KMS-11 (cell line): ENCODE data around the gene GNGT1.

Source experiments
- H2AFZ ChIP-seq: fragments of 200-600 bp; sonication (generic); 2 replicates; pipeline ENCODE4 v1.6.1; 2016; ENCODE audit warnings: antibody characterized with exemption, mixed run types, low read depth
- H3K27ac ChIP-seq: fragments of 200-600 bp; sonication (generic); 2 replicates; pipeline ENCODE4 v1.6.1; 2016; ENCODE audit warnings: mild to moderate bottlenecking, mixed run types
- H3K27me3 ChIP-seq: fragments of 200-600 bp; sonication (generic); 2 replicates; pipeline ENCODE4 v1.6.1; 2017; ENCODE audit warnings: mild to moderate bottlenecking, low read depth, mixed run types, moderate library complexity; ENCODE audit not compliant: insufficient read depth
- H3K36me3 ChIP-seq: fragments of 200-600 bp; sonication (generic); 2 replicates; pipeline ENCODE4 v1.6.1; 2017; ENCODE audit warnings: mild to moderate bottlenecking, mixed run types; ENCODE audit not compliant: insufficient read depth
- H3K4me1 ChIP-seq: fragments of 200-600 bp; sonication (generic); 2 replicates; pipeline ENCODE4 v1.6.1; 2016; ENCODE audit warnings: mild to moderate bottlenecking, low read depth, mixed run types; ENCODE audit not compliant: poor library complexity, severe bottlenecking
- H3K4me2 ChIP-seq: fragments of 200-600 bp; sonication (generic); 2 replicates; pipeline ENCODE4 v1.7.0; 2016; ENCODE audit warnings: mild to moderate bottlenecking, mixed run types
- H3K4me3 ChIP-seq: fragments of 200-600 bp; sonication (generic); IDR thresholded peaks from 2 replicates; pipeline ENCODE4 v1.6.1; 2017; ENCODE audit warnings: low read depth, low read length, mixed read lengths; ENCODE audit not compliant: insufficient read depth
- H3K79me2 ChIP-seq: fragments of 200-600 bp; sonication (generic); 2 replicates; pipeline ENCODE4 v1.6.1; 2016; ENCODE audit warnings: low read depth, mixed run types; ENCODE audit not compliant: insufficient read depth
- H3K9ac ChIP-seq: fragments of 200-600 bp; sonication (generic); 2 replicates; pipeline ENCODE4 v1.6.1; 2016; ENCODE audit warnings: mild to moderate bottlenecking, mixed run types
- H4K20me1 ChIP-seq: fragments of 200-600 bp; sonication (generic); 2 replicates; pipeline ENCODE4 v1.6.1; 2016; ENCODE audit warnings: mild to moderate bottlenecking, mixed run types; ENCODE audit not compliant: insufficient read depth
- TF ChIP-seq, protein P1 (sequence below): fragments of 200-600 bp; sonication (generic); conservative IDR thresholded peaks from 2 replicates; pipeline ENCODE4 v1.6.1; 2017; ENCODE audit warnings: low read depth, mild to moderate bottlenecking, antibody characterized with exemption, low read length, moderate library complexity, mixed read lengths

The GNGT1 gene

DNA sequence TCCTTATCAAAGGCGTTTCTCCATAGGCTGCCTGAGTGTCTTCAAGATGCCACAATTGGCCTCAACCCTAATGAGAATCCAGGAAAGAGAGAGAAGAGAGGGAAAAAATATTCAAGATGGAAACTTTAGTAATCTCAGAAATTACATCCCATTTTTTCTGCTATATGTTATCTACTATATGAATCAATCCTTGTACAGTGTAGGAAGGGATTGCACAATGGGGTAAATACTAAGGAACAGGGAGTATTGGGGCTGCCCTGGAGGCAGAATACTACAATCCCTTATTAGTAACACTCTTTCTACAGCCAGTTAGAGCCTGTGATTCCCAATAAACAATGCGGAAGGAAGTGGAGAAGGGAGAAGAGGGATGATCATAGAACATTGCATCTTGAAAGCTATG lies 43.7 kb upstream of the GNGT1 start:
- TF ChIP-seq, protein P1, sequence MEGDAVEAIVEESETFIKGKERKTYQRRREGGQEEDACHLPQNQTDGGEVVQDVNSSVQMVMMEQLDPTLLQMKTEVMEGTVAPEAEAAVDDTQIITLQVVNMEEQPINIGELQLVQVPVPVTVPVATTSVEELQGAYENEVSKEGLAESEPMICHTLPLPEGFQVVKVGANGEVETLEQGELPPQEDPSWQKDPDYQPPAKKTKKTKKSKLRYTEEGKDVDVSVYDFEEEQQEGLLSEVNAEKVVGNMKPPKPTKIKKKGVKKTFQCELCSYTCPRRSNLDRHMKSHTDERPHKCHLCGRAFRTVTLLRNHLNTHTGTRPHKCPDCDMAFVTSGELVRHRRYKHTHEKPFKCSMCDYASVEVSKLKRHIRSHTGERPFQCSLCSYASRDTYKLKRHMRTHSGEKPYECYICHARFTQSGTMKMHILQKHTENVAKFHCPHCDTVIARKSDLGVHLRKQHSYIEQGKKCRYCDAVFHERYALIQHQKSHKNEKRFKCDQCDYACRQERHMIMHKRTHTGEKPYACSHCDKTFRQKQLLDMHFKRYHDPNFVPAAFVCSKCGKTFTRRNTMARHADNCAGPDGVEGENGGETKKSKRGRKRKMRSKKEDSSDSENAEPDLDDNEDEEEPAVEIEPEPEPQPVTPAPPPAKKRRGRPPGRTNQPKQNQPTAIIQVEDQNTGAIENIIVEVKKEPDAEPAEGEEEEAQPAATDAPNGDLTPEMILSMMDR, result no peak
- no peak overlapping the region for H3K4me2 ChIP-seq
- H2AFZ ChIP-seq, result no peak overlapping the region
- no peaks in the 10 kb centered on the region for H3K27me3 ChIP-seq
- H4K20me1 ChIP-seq, result no peaks in the 10 kb centered on the region
- no peaks in the 10 kb centered on the region for H3K79me2 ChIP-seq
- no peaks in the 10 kb centered on the region for H3K36me3 ChIP-seq
- no peaks in the 10 kb centered on the region for H3K4me1 ChIP-seq
- no peak overlapping the region for H3K4me3 ChIP-seq
- no peak overlapping the region for H3K9ac ChIP-seq
- no peak overlapping the region for H3K27ac ChIP-seq

- Histone ChIP-seq H3K4me1 (no peaks in the 10 kb centered on the region), H3K27ac (no peak overlapping the region), H2AFZ (no peak overlapping the region), H3K4me3 (no peak overlapping the region), H3K4me2 (no peak overlapping the region), H3K36me3 (no peaks in the 10 kb centered on the region), H3K79me2 (no peaks in the 10 kb centered on the region), H3K9ac (no peak overlapping the region), H3K27me3 (no peaks in the 10 kb centered on the region), H4K20me1 (no peaks in the 10 kb centered on the region)
- TF ChIP-seq, protein P1, result no peak
These were observed 39.5 kb upstream of the GNGT1 start for GRCh38 chr7:93866886-93867285.

DNA sequence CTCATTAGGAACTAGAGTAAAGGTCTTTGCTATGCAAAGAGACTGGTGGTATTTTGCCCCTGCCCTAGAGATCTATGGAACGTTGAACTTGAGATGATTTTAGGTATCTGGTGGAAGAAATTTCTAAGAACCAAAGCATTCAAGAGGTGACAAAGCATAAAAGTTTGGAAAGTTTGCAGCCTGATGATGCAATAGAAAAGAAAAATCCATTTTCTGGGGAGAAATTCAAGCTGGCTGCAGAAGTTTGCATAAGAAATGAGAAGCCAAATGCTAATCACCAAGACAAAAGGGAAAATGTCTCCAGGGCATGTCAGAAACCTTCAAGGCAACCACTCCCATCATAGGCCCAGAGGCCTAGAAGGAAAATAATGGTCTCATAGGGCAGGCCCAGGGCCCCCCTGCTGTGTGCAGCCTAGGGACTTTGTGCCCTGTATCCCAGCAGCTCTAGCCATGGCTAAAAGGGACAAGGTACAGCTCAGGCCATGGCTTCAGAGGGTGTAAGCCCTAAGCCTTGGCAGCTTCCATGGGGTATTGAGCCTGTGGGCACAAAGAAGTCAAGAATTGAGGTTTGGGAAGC lies 32.3 kb upstream of the GNGT1 start:
- no peak overlapping the region for H2AFZ ChIP-seq
- H4K20me1 ChIP-seq, result no peaks in the 10 kb centered on the region
- H3K36me3 ChIP-seq, result no peaks in the 10 kb centered on the region
- no peak overlapping the region for H3K9ac ChIP-seq
- H3K4me1 ChIP-seq, result no peaks in the 10 kb centered on the region
- H3K79me2 ChIP-seq, result no peaks in the 10 kb centered on the region
- no peak overlapping the region for H3K4me3 ChIP-seq
- no peaks in the 10 kb centered on the region for H3K27me3 ChIP-seq
- no peak overlapping the region for H3K27ac ChIP-seq
- H3K4me2 ChIP-seq, result no peak overlapping the region
- TF ChIP-seq, protein P1, result no peak

GRCh38 chr7:93877742-93878141 lies 28.6 kb upstream of the GNGT1 start:
- H3K36me3 ChIP-seq, result no peaks in the 10 kb centered on the region
- H3K4me3 ChIP-seq, result no peak overlapping the region
- no peaks in the 10 kb centered on the region for H4K20me1 ChIP-seq
- H2AFZ ChIP-seq, result no peak overlapping the region
- H3K9ac ChIP-seq, result no peak overlapping the region
- no peaks in the 10 kb centered on the region for H3K79me2 ChIP-seq
- H3K27ac ChIP-seq, result no peak overlapping the region
- H3K27me3 ChIP-seq, result no peaks in the 10 kb centered on the region
- TF ChIP-seq, protein P1, result no peak
- no peak overlapping the region for H3K4me2 ChIP-seq
- H3K4me1 ChIP-seq, result no peaks in the 10 kb centered on the region
